GM18505 (cell line): ENCODE data around the gene CCNQ.

Experiments
- ATAC-seq: cut with Tn5 transposase; IDR thresholded peaks from one replicate; pipeline ENCODE4 v1.9.1; 2021; ENCODE audit not compliant: unreplicated experiment
- POLR2A ChIP-seq: IDR thresholded peaks from 4 replicates; pipeline ENCODE4 v1.6.1; 2011; ENCODE audit warnings: borderline replicate concordance; ENCODE audit not compliant: insufficient read depth, insufficient read length; ENCODE audit errors: extremely low read depth

CCNQ gene

GRCh38 chrX:153598541-153599191, at the start of gene CCNQ:
Gene CCNQ, minus strand, starts transcription at chrX:153599139. Its CDS starts 66 bp downstream, at chrX:153599073.
- TF ChIP-seq POLR2A = peak; percentile 68
- ATAC-seq = peak; percentile 50

- no peak for ATAC-seq
- no peak for TF ChIP-seq POLR2A
Measured at GRCh38 chrX:153647461-153648357, 48.8 kb upstream of the CCNQ start.

- no peak for TF ChIP-seq POLR2A
- no peak for ATAC-seq
Measured at GRCh38 chrX:153646620-153647373, 47.9 kb upstream of the CCNQ start, which contains the start of gene DUSP9. Gene DUSP9, plus strand, starts transcription at chrX:153647203. Its CDS starts 751 bp downstream, at chrX:153647954.

GRCh38 chrX:153645921-153646488, 47.1 kb upstream of the CCNQ start:
- ATAC-seq = no peak
- no peak for TF ChIP-seq POLR2A

GRCh38 chrX:153645151-153645550, 46.2 kb upstream of the CCNQ start:
- TF ChIP-seq POLR2A = no peak
- no peak for ATAC-seq

GRCh38 chrX:153644356-153645125, 45.6 kb upstream of the CCNQ start:
- ATAC-seq = no peak
- TF ChIP-seq POLR2A = no peak

GRCh38 chrX:153643431-153644351, 44.8 kb upstream of the CCNQ start:
- TF ChIP-seq POLR2A = no peak
- ATAC-seq = no peak

- no peak for ATAC-seq
- TF ChIP-seq POLR2A = no peak
Measured at GRCh38 chrX:153642655-153643430, 43.9 kb upstream of the CCNQ start.

GRCh38 chrX:153642051-153642654, 43.2 kb upstream of the CCNQ start:
- ATAC-seq = no peak
- no peak for TF ChIP-seq POLR2A

GRCh38 chrX:153641627-153642026, 42.7 kb upstream of the CCNQ start:
- TF ChIP-seq POLR2A = no peak
- ATAC-seq = no peak
